Activated CD4-positive, alpha-beta T cell treated with anti-CD3 and anti-CD28 coated beads, Interleukin-2, Interleukin-6, amounts not matched to agents 100 ng/mL and 50 ng/mL, durations not matched to agents 16 hours and 8 hours (primary cell): ENCODE data around the gene PRRG4.
"Not testable (repeated sequence)": the region's sequence is repeated elsewhere in the genome, so short reads cannot be mapped to it uniquely, and the experiment has no call there.

Experiments used
- DNase-seq: peaks from one replicate; pipeline ENCODE4 v3.0.0-alpha.2; 2020

Gene PRRG4

DNA sequence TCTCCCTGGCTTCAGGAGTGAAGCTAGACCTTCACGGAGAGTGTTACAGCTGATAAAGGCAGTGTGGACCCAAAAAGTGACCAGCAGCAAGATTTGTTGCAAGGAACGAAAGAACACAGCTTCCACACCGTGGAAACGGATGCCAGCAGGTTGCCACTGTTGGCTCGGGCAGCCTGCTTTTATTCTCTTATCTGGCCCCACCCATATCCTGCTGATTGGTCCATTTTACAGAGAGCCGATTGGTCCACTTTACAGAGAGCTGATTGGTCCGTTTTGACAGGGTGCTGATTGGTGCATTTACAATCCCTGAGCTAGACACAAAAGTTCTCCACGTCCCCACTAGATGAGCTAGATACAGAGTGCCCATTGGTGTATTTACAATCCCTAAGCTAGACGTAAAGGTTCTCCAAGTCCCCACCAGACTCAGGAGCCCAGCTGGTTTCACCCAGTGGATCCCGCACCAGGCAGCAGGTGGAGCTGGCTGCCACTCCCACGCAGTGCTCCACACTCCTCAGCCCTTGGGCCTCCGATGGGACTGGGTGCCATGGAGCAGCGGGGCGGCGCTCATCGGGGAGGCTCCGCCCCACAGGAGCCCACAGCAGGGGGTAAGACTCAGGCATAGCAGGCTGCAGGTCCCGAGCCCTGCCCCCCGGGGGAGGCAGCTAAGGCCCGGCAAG lies 58.1 kb downstream of the PRRG4 start:
- not testable (repeated sequence) for DNase-seq

DNA sequence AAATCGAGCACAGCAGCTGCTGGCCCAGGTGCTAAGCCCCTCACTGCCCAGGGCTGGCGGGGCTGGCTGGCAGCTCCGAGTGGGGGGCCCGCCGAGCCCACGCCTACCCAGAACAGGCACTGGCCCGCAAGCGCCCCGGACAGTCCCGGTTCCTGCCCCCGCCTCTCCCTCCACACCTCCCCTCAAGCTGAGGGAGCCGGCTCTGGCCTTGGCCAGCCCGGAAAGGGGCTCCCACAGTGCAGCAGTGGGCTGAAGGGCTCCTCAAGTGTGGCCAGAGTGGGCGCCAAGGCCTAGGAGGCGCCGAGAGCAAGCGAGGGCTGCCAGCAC lies 58.6 kb downstream of the PRRG4 start:
- DNase-seq: not testable (repeated sequence)

DNA sequence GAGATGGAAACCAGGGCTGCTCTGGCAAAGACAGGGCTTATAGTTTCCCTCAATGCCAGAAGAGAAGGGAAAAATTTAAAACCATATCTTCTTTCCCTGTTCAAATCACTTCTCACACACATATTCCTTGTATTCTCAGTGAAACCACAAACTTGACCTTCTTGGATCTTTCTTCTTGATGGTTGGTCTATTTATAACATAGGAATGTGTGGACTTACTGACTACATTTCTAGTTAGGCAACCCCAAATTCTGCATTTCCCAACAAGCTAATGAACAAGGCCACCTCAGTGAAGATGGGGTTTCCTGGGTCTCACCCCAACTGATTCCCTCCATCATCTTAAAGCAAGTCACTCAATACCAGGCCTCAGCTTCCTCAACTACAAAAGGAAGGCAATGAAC lies 59.1 kb downstream of the PRRG4 start:
- no peak for DNase-seq

DNA sequence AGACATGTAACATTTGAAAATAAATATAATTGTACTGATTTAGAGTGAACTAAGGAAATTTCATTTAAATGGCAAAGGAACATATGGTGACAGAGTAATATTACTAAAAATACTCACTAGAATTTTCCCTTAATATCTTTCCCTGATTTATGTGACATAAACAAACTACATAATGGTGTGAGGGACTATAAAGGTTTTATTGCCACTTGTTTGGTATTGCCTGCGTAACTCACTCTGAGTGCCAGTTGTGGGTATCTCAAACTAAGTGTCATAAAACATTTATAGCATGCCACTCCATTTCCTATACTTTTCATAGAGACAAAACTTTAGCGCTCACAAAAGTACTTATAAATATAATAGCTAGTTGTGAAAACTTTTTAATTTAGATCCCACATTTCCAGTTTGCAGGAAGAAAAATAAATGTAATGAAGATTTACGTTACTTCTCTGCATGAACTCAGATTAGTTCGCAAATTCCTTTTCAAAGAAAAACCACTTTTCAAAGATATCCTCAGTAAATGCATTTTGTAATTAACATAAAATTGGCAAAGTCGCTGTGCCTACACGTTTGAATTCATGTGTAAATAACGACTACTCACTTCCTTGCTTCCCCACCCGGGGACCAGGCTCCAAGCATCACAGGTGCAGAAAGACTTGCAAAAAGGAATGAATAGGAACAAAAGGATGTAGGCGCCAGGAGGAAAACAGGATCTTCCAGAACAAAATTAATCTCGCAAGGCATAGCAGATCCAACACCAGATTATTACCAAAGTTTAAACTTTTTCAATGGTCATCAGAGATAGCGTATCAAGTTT lies 61.3 kb downstream of the PRRG4 start:
- no peak for DNase-seq

DNA sequence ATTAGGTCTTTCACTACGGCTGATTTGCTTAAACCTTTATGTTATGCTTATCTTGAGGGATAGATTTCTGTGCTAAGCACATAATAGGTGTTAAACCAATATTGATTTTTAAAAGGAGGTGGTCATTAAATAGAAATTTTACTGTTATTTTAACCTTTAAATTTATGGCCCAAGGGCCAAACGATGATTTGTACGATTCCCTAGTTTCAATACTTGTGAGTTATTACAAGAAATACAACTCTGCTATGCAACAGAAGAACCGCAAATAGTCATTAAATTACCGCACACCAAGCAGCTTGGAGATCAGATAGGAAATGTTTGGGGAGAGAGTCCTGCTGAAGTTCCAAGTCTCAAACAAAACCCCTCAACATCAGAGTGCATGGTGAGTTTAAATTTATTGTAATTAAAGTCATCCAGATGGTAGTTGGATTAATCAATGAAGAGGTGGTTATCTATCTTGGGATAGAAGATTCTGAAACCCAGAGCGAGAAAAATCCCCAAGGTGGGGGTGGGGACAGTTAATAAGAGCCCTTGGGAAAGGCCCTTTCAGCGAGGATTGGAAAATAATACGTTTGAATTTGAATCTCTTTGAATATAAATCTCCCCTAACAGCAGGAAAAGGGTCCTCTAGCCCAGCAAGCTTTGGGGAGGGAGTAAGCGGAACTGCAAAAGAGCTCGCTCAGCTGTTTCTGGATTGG lies 62.1 kb downstream of the PRRG4 start:
- DNase-seq: peak; percentile 27

DNA sequence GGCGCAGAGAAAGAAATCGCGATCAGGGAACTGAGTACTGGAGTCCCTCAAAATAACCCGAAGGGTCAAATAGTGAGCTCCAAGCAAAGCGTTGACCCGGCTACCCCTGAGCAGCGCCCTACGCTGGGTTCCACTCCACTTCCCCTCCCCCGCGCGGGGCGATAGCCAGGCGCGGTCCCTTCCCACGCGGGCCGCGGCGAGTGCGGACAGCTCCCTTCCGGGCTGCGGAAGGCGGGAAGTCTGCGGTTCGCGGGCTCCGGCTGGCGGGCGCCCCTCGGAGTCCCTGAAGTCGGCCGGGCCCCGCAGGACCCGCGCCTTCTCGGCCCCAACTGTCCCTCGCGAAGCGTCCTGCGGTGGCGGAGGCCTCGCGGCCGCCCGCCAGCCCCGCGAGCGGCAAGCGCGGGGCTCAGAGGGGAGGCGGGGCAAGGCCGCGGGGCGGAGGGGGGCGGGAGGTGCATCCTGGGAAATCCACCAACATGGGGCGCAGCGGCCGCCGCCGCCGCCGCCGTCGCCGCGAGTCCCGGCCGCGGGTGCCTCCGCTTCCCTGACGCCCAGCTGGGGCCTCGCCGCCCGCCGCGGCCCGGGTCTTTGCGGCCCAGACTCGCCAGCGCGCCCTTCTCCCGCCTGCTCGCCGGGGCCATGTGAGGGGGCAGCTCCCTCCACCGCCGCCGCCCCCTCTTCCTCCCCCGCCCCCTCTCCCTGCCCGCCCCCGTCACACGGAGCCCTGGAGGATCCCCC lies 62.8 kb downstream of the PRRG4 start, which contains the start of gene QSER1:
Gene QSER1 (plus strand): TSS at position 457 of the 738 bp plus-strand sequence. CDS start 315 bp downstream, outside the sequence.
- peak; percentile 74 for DNase-seq

DNA sequence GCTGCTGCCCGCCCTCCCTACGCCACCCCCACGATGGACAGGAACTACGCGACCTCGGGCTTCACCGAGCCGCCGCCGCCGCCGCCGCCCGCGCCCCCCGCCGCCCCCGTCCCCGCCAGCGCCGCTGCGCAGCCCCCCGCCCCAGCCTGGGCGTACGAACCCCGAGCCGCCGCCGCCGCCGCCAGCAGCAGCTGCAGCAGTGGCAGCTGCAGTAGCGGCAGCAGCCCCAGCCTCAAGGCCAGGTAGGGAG lies 63.3 kb downstream of the PRRG4 start:
- DNase-seq: no peak

DNA sequence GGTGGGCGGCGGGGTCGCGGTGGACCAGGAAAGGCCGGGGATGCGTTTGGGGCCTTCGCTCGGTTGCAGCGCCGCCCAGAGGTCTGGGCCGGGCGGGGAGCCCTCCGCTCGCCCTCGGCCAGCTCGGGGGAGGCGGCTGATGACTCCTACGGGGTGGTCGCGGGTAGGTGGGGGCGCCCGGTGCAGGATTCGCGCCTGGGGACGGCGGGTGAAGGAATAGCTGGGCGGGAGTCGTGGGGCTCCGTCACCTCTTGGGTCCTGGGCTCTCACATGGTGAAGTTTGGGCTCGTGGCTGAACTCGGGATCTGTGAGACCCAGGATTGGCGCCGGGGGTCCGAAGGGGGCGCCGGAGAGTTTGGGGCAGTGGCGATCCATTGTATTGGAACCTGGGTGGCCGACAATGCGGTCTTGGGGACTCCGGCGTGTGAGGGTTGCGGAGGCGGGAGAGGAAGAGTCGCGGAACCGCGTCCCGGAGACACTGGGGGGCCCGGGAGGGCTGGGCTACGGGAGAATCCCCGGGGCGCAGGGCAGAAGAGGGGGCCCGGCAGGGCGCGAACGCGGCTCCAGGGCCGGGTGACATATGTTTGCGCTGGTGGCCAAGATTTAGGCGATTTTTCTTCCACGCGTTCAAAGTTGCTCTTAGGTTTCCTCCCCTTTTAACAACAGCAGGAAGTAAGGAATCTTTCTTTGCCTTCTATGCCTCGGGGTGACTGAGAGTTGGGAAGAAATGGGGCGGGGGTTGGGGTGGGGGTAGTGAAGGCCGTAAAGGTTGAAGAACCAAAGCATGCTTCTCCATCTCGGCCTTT lies 63.8 kb downstream of the PRRG4 start:
- peak; percentile 49 for DNase-seq

DNA sequence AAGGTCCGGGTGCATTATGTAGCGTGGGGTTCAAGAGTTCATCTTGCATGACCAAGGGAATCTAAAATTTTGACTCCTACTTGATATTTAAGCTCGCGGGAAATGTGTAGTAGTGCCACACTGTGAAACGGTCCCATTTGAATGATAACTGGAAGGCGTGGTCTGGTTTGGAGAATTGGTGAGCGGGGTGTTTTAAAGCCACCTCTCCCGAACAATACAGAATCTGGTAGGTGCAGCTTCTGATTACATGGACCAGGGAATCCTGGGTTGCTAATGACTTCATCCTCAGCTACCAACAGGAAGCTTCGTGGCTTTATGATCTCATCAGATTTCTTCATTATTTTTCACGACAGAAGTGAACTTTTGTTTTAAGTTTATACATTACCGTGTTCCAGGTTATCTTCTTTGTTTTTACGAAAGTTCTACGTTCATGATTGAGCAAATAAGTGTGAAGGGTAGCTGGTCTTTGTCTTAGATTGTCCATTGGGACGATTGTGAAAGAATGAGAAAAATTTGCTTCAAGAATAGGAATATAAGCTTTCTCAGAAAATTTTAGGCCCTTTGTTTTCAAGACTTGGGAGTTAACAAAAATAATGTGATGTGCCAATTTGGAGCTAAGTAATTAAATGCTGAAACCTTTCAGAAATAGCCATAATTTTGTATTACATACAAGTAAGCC lies 64.6 kb downstream of the PRRG4 start:
- DNase-seq: peak; percentile 61

DNA sequence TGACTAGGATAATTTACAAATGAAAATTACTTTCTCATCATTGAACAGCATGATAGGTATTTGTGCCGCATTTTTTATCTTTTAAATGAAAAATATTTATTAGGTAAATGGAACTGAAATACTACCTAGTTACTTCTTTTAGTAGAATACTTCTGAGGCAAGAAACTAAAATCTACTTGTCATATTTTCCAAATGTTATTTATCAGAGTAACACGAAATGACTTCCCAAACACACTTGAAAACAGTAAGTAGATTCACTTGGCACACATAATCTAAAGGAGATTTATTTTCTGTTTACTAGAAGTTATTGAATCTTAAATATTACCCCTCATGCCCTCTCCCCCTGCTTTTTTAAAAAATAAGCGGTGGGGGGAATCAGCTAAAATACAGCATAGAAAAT lies 65.2 kb downstream of the PRRG4 start:
- no peak for DNase-seq

DNA sequence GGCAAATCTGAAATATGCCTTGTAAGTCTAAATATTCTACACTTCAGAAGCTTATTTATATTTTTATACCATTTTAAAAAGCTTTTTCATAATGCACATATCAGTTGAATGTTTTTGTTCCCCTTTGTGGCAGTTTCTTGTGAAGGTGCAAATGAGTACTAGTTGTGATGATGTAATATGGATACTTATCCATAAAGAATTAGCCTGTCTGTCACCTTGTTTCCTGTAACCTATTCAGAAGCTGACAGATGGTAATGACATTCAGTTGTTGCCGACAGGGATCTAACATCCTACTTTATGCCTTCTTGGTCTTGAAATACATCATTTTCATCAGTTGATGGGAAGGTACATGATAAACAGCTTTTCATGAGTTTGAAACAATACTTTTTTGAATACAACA lies 65.7 kb downstream of the PRRG4 start:
- DNase-seq: no peak

DNA sequence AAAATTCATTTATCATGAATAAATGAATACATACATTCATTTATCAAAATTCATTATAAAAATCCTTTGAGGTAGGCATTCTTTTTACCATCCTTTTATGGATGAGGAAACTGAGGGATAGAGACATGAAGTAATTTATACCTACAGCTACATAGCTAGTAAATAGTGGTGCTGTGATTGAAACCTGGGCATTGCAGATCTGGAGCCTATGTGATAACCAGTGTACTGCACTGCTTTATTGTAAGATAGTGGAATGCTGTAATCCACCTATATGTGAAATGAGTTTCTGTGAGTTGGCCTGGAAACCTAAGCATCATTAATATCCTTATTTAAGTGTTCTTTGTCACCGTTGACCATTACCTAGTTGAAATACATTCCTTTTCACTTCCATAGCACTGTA lies 67.4 kb downstream of the PRRG4 start:
- DNase-seq: no peak

DNA sequence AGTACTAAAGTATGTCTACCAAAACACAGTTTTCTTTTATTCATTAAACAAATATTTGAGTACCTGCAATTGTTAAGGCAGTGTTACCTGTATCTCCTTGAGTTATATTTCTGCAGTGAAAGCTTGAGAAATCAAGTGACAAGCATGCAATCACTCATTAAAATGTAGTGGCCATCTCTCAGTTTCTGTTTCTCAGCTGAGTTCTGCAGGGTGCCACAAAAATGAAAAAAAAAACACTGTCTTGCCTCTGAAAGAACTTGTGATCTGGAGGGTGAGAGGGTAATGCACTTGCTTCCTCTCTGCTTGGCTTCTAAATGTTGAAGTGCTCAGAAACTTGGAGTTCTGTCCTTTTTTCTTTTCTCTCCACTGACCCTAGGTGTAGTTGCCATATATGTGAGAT lies 69.7 kb downstream of the PRRG4 start:
- DNase-seq: no peak

DNA sequence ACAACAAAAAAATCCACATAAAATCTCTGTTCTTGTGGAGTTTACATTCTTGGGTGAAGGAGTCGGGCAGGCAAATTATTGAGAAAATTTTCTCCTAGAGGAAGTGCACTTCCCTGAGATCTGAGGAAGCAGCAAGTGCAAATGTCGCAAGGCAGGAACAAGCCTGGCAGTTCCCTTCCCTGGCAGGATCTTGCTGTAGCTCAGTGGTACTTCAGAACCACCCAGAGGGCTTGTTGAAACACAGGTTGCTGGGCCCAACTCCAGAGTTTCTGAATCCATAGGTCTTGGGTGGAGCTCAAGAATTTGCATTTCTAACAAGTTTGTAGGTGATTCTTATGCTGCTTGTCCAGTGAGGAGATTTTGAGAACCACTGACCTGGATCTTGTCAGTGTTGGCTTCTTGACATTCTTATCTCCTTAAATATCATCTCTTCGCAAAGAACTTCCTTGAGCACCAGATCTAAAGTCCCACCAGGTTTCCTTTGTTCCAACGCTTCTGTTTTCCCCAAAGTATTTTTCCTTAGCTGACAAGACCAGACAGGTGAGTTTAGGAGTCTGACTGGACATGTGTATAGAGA lies 72.5 kb downstream of the PRRG4 start:
- no peak for DNase-seq

DNA sequence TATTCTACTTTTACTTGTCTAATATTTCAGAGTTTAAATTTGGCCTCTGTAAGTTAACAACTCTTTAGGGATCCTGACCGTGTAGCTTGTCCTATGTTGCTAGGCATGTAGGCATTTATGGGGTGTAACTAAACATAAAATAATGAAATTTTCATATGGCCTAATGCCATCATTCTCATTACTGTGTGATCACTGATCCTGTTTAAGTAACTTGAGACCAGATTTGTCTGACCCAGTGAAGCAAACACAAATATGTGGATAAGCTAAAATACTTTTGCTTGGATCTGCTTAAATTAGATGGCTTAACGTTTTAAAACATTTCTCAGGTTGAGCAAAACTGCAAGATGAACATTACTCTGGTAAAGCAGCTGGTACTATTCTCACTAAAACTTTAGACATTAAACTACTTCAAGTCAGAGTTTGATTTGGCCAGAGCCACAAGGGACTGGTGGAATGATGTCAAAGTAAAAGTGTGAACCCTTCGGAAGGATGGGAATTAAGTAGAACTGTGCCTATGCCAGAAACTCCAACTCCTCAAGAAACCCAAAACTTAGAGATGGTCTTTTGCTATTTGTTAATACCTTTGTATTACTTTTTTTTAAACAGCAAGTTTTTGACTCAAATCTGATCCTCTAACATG lies 75.4 kb downstream of the PRRG4 start:
- DNase-seq: no peak
